ENCODE results near the gene FGFR2. TPM values are rescaled to one million over a fixed set of nuclear protein-coding genes. Genes with fewer than 3 reads are reported as not detected.

The FGFR2 gene
- polyA plus RNA-seq, 12 donors: 0.64 to 108 (median 1.6) TPM; not detected in 1

DNA sequence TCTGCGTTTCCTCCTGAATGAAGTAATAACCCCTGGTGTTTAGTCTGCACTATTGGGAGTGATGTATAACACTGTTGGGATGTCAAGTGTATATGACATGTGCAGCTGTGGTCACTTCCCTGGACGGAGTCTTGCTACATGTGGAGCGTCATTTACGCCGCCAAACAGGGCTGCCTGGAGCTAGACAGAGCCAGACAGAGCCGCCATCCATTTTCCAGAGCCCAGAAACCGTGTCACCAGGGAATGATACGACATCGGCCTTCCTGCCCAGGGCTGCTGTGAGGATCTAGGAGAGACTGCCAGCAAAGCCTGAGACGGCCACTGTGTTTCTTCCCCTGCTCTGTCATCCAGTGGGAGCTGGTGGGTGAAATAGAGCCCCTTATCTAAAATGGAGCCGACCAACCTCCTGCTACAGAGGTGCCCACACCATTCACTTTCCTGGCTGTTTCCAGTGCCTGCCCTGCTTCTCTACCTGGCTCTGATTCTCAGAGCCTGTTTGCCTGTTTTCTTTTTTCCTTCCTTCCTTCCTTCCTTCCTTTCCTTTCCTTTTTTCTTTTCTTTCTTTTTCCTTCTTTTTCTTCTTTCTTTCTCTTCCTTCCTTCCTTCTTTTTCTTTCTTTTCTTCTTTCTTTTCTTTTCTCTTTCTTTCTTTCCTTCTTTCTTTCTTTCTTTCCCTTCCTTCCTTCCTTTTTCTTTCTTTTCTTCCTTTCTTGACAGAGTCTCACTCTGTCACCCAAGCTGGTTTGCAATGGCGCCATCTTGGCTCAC, 13.3 kb upstream of the FGFR2 start:
- no peak for DNase-seq

DNA sequence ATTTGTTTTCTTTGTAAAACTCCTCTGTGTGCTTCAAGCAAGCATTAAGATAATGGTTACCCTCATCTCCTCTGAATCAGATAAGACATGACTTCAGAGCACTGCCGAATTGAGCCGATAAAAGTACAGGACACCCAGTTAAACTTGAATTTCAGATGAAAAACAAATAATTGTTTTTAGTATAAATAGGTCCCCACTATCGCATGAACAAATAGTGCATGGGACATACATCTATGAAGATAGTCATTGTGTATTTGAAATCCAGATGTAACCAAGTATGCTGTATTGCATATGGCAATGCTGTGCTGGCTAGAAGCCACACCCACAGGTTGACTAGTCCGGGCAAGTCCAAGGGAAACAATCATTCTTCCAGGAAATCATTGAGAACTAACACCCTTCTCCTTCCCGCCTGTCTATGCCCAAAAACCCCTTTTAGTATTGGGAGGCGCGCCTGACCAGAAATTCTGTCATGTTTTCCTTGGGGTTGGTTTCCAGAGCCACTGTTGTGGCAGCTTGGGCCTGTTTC, 12.6 kb upstream of the FGFR2 start:
- no peak for DNase-seq

DNA sequence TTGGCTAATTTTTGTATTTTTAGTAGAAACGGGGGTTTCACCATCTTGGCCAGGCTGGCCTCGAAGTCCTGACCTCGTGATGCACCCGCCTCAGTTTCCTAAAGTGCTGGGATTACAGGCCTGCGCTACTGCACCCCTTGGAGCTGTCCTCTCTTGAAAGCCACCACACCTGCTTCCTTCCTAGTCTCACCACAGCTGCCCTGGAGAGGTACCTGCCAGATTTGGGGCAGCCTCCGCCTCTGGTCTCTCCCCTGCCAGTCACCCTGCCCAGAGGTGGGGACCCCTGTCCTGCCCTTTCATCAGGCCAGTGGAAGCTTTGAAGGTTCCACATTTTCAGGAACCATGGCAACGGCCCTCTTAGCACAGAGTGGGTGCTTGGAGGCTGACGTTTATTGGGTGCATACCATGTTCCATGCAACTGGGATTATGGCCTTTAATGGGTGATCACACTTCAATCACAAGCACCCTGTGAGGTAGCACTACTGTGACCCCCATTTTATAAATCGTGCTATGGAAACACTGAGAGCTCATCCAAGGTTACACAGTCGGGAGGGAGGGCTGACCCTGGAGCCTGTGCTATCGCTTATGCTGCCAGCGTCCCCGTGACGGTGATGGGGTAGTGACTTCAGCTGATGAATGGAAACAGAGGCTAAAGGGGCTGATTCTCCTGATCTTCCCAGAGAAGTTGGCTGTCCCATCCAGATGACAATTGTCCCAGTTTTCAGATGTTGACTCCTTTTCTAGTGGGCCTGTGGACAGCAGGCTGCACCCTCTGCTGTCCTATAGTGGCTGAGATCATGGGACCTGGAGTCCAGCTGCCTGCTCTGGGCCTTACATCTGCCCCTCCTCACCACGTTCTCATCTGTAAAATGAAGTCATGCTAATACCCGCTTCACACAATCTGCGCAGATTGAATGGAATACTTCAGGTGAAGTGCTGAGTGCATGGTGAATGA, 11.5 kb upstream of the FGFR2 start:
- no peak for DNase-seq

DNA sequence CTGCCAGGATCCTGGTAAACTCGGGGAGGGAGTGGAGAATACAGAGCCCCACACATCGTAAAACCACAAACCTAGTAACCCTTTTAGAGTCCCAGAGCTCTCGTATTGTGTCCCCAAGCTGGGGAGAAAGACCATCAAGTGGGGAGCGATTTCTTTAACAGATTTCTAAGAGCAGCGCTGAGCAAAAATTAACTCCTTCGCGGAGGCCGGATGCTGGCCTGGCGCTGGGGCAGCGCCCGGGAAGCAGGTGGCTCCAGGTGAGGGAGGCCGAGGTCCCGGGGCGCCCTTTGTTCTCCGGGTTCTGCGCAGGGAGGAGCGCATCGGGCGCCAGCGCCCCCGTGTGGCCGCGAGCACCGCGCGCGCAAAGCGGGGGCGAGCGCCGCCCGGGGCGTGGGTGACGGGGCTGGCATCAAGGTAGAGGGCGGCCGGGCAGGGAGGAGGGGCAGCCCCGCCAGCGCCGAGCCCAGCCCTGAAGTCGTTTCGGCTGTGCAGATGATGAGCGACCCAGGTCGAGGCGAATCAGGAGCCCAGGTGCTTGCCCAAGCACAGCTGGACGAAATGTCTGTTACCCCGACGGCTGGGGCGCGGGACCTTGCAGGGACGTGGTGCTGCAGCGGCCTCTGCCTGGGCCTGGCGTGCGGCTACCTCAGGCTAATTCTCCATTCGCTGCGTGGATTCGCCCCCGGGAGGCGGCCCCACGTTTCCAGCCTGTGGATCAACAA, 10.4 kb upstream of the FGFR2 start:
- DNase-seq: peak; percentile 19

DNA sequence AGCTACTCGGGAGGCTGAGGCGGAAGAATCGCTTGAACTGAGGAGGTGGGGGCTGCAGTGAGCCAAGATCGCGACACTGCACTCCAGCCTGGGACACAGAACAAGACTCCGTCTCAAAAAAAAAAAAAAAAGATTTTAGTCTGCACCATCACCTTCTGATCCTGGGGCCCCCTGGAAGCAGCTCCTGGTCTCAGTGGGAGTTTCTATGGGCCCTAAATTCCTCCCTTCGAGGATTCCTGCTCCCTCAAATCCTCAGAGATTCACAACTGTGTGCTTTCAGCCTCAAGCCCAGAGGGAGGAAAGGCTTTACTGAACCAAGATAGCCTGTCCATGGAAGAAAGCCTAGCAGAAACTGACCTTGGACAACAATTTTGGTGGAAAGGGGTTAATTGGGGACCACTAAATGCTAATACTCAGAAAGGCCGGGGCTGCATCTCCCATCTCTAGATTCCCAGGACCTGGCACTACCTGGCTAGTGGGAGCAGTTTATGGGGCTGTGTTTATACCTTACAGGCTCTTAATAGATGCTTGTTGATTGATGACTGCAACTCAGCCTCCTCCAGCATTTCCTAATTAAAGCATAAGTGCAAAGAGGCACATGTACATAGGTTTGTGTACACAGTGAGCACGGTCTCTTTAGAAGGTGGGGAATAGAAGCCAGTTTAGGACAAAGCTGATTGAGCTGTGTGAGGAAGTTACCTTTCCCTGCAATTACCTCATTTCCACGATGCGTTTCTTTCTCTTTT, 9.2 kb upstream of the FGFR2 start:
- DNase-seq: no peak

DNA sequence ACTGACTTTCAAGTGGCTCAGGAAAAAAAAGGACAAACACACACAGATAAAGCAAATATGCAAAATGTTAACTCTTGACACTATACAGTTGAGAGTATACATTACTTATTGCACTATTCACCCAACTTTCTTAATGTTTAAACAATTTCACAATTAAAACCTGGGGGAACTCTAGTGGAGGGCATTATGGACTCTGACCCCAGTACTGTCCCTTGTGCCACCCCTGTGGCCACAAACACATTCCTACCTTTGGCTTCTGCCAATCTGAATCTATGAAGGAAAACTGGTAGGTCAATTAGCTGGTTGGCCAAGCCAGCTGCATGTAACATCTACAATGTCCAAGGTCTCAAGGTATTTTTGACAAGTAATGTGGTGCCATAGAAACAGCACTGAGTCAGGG, 7.5 kb upstream of the FGFR2 start:
- no peak for DNase-seq

DNA sequence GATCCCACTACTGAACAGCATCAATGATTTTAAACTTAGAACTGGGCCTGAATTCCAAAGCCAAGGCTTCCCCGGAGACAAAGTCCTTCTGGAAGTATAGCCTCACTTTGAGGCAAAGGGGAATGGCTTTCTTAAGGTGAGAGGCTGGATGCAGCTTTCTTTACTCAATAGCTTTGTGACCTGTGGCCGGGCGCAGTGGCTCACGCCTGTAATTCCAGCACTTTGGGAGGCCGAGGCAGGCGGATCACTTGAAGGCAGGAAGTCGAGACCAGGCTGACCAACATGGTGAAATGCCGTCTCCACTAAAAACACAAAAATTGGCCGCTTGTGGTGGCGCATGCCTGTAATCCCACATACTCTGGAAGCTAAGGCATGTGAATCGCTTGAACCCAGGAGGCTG, 3.2 kb upstream of the FGFR2 start:
- DNase-seq: no peak

DNA sequence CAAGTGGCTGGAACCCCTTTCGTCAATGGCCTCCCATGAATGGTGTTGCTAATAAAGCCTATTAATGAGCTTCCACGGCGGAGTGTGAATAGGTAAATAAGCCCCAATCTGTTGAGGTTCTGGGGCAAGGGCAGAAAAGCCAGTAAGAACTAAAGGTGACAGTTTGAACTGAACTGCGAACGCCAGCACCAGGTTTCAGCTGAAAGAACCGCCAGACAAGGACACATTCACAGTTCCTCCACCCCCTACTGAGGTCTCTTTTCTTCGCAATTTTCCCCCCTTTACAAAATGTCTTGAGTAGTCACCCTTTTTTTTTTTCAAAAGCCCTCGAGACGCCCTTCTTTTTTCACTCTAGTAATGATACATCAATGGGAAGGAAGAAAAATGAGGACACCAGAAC, 2.4 kb upstream of the FGFR2 start:
- DNase-seq: no peak

DNA sequence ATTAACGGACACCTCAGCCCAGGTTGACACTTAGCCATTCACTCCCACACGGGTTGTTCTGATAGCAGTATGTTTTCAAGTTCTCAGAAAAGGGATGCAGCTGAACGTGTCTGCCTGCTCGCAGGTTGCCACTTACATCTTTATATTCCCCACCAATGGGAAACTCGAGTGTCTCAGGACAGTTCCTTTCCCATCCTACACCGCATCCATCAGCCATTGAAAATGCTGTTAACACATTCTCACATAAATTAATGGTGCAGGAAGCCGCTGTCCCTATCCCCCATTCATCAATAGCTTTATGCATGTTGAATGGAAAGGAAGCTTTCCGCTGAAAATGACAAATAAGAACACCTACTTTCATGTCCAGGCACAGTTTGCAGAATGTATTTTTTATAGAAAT, 1.7 kb upstream of the FGFR2 start:
- no peak for DNase-seq

DNA sequence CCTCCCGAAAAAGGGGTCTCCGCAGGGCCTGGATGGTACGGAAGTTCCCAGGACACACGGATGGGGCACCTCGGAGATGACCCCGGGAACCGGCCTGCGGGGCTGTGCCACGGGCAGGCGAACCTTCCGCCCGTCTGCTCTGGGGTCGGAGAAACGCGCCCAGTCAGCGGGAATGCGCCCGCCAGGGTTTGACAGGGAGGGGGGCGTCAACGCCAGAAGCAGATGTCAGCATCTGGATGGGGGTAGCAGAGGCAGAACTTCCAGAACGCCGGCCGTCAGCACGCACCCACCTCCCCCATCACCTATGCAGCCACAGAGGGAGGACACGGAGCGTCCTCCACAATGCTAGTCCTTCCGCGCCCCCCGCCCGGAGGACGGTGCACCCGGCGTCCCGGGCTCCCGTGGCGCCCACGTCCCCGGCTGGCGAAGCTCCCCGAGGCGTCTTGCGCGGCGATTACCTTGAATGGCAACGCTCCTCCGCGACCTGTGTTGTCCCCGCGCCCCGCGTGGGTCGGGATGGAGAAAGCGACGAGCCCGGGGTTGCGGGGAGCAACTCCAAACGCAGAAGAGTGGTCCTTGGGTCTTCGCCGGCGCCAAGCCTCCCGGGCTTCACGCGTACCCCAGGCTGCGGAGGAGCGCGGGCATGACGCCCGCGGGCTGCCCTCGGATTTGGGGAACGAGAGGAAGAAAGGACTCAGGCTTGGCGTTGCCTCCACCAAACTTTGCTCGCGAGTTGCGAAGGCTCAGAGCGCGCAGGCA, 561 bp downstream of the FGFR2 start:
- DNase-seq: peak; percentile 25

DNA sequence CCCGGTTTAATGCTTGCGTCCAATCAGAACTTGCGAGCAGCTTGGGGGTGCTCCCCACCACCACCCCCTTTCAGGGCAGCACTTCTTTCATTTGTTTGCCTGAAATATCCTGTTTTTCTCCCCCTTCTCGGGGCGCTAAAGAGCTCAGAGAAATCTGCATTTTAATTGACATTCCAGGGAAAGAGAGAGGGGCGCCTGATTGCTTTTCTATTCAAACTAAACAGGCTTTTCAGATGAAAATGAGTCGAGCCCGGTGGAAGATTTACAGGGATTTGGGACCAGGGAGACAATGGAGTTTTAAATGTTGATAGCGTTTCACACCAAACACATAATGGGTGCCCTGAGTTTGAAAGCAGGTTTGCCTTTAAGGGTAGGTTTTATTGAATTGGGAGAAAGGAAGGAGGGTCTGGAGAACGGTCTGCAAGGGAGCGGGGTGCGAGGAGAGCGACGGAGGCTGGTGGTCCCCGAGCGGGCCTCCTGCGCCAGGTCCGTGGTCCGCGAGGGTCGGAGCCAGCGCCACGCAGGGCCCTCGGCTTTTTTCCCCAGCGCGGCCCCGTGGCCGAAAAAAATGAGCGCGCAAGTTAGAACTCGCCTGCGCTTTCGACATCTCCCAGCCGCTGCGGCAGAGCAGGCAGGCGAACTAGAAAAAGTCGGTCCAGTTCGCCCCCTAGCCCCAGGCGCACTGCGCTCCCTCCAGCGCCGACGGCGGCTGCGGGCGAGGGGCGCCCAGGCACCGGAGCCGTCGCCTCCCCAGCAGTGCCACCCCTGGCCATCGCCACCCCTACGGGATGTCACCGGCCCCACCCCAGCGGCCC, 1.3 kb downstream of the FGFR2 start:
- peak; percentile 54 for DNase-seq

DNA sequence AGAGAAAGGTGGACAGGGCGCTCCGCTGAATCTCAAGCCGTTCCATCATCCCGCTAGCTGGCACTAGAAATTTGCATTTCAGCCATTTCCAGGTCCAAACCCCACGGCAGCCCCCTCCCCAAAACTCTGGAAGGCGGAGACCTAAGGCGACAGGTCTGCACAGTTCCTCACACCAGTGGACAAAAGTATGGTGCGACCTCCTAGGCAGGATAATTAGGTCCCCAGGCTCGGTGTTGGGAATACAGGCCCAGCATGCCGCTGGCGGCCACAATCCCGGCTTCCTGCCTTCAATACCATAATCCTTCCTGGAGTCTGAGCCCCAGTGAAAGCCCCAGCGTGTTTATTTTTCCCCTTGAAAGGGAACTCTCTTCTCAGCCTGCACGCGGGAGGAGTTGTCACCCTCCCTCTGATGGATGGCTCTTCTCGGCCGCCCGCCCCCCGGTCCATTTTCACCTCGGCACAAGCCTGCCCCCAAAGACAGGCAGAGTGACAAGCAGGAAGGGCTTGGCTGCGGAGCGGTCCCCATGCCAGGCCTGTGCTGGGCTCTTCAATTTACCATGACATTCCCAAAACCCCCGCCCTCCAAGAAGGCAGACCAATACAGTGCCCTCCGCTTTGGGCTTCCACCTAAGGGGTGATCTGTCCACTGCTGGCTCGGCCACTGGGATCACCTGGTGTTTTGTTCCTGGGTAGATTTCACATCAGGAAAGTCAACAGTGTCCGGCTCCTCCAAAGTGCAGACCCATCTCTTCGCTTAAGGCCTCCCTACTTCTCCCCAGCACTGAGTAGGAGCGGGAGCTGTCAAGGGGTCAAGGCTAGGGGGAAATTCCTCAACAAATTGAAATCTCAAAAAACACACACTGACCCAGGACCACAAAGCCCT, 2.2 kb downstream of the FGFR2 start:
- no peak for DNase-seq

DNA sequence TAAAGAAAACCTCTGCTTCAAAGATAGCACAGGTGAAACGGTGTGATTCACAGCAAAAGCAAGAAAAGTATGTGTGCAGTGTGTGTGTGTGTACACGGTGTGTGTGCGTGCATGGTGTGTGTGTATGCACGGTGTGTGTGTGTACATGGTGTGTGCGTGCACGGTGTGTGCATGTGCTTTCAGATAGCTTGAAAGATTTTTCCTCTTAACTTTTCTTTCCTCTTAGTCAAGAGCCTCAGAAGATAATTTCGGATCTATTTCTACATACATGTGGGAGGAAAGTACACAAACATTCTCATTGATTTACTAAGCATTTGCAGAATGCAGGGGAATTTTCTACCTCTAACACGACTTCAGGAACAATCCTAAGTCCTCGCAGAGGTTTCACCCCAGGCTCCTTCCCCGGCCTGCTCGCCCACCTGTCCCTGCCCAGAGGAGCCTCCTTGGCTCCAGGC, 2.9 kb downstream of the FGFR2 start:
- DNase-seq: no peak

DNA sequence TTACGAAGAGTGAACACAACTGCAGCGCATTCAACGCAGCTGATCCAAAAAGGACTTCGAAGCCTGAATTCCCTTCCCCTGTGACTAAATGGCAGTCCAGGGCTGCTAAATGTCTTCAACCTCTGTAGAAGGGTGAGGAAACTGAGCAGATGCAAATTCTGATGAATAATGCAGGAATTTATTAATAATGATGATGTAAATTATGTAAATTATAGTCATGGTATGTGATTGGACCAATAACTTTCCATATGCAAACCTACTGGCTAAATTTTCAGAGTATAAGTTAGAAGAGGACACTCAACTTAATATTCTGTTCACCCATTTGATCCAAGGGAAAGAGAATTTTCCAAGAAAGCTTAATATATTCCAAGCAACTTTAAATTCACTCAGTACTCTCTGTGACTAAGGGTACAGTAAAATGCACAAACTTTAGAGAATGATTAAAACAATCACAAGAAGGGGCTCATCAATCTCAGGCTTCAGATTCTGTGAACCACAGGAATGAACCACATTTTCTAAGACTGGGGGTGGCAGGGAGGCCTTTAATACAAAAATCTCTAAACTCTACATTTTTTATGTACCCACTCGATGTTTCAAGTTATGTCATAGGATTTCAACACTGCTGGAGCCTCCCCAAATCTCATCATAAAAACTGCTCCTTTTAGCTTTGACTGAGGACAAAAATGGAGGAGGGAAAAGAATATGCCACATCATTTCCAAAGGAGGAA, 3.5 kb downstream of the FGFR2 start:
- DNase-seq: no peak

DNA sequence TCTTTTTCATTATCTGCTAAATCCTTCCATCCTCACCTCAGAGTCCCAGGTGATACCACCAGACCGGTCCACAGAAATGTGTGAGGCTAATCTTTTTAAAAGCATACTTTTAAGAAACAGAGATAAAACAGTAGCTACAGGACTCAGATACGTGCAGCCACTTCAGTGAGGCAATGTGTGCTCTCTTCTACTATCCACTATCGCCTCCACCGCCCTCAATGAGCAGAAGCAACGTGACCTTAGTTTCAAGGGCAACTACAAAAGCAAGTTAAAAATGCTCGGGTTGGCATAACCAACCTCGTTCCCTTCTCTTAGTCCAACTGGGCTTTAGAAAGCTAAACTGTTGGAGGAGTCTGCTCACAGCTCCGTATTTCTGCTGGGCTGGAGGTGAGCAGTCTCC, 4.2 kb downstream of the FGFR2 start:
- DNase-seq: no peak

DNA sequence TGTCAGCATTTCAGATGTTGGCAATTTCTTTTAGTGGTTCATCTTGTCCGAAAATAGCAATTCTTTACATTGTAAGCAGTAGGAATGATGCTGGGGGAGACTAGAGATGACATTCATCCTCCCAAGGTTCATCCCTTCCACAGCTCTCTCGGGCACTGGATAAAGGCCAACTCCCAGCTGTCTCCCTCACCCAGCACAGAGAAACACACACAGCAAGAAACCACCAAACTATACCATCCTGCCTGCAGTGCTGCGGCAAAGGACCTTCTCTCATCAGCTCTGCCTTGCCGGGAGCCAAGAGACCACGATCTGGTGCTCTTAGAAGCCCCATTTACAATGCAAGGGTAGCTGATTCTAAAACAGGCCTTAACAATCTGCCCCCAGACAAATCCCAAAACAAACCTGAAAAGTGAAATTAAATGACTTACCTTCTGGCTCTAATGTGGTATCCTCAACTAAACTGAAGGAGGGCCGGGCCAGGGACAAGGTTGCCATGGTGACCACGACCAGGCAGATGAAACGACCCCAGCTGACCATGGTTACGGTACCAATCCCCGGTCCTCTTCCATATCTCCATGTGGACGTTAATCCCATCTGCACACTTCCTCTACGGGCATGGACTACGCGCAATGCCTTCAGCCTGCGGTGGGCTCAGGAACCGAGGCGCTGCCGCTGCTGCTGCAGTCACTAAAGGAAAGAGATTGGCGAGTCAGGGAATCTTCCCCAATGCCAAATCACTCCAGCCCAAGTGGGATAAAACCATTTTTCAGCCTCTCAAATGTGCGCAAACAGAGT, 4.8 kb downstream of the FGFR2 start:
- no peak for DNase-seq

Data from muscle of arm (tissue), 12 donors.